Gastrocnemius medialis (tissue), 4 donors: Measurements from ENCODE around the gene SLC12A6. TPM values are rescaled to one million over a fixed set of nuclear protein-coding genes. Genes with fewer than 3 reads are reported as not detected.
A peak's percentile ranks its signal among the peaks of the same experiment; 100 is the strongest.

Experiments used
- ATAC-seq, 2 donors: fragments of 150-250 bp; one replicate each; pipeline ENCODE4 v1.9.1; 2016
- DNase-seq, 2 donors: peaks; one replicate each; pipeline ENCODE4 v3.0.0-alpha.2; 2019
- H3K27ac ChIP-seq, 4 donors: fragments of 200-600 bp; sonication (generic); 1 replicate in 1 of 4; 2 replicates in 3 of 4; pipeline ENCODE4 v1.5.1; 2016 to 2018; ENCODE audit warnings: mild to moderate bottlenecking in 2 of 4, moderate library complexity in 1 of 4
- H3K27me3 ChIP-seq, 3 donors: fragments of 200-600 bp; sonication (generic) in 2 of 3; 1 replicate in 1 of 3; 2 replicates in 2 of 3; pipeline versions ENCODE4 v1.5.1 to v1.6.0; 2016 to 2019; ENCODE audit warnings: mild to moderate bottlenecking in 1 of 3, moderate library complexity in 1 of 3
- H3K36me3 ChIP-seq, 2 donors: fragments of 200-600 bp; sonication (generic) in 1 of 2; one replicate each; pipeline ENCODE4 v1.5.1; 2017 to 2018
- H3K4me1 ChIP-seq, 2 donors: fragments of 200-600 bp; sonication (generic) in 1 of 2; one replicate each; pipeline ENCODE4 v1.5.1; 2016 to 2017; ENCODE audit warnings: mild to moderate bottlenecking in 2 of 2
- H3K4me3 ChIP-seq, 4 donors: fragments of 200-600 bp; sonication (generic) in 3 of 4; 1 replicate in 1 of 4; 2 replicates in 3 of 4; pipeline ENCODE4 v1.5.1; 2016 to 2019; ENCODE audit warnings: mild to moderate bottlenecking in 2 of 4
- H3K9me3 ChIP-seq, 3 donors: fragments of 200-600 bp; sonication (generic) in 2 of 3; 1 replicate in 1 of 3; 2 replicates in 2 of 3; pipeline ENCODE4 v1.5.1; 2016 to 2019
- CTCF ChIP-seq, 5 experiments: fragments of 450-650 bp in 3 of 5; fragments of 200-600 bp in 2 of 5; sonication (generic) in 2 of 5; IDR thresholded peaks in 4 of 5; conservative IDR thresholded peaks in 1 of 5; 1 replicate in 4 of 5; 2 replicates in 1 of 5; pipeline ENCODE4 v1.5.1; 2016 to 2019; ENCODE audit warnings: antibody characterized with exemption in 5 of 5, mild to moderate bottlenecking in 3 of 5, moderate library complexity in 3 of 5
- POLR2A ChIP-seq, 2 donors: fragments of 450-650 bp; IDR thresholded peaks; one replicate each; pipeline ENCODE4 v1.6.1; 2017; ENCODE audit warnings: antibody characterized with exemption in 2 of 2, mild to moderate bottlenecking in 2 of 2, moderate library complexity in 2 of 2
- in situ Hi-C, 4 donors: fragments of 200-750 bp; cut with MboI; loops; one replicate each; pipeline versions ENCODE4 v1.15.0 to v1.8.0; 2017; ENCODE audit warnings: low sequenced_read_pairs in 4 of 4
- intact Hi-C: fragments of 100-400 bp; cut with DNase I; formaldehyde crosslinking; loops from one replicate; pipeline ENCODE4 v1.15.1; 2023; ENCODE audit warnings: low total_unique reads
- total RNA-seq, 4 donors: library from RNA; depleted of rRNA; stranded (reverse); fragments of >200 nt; gene quantifications; one replicate each; pipeline versions ENCODE4 v1.1.0 to v1.2.3, GENCODE V29; 2016

The SLC12A6 gene
- total RNA-seq, 4 donors from 2014 or later, result 17.3 to 25.4 (median 19.5) TPM

GRCh38 chr15:34334672-34335071 lies 2.9 kb downstream of the SLC12A6 start:
- Histone ChIP-seq H3K9me3 (no peaks in the 10 kb centered on the region), H3K27ac (peak overlapping the region; percentile 66 to 93 (median 91)), H3K27me3 (no peaks in the 10 kb centered on the region), H3K4me1 (peaks cover 31 to 34% of the 10 kb centered on the region in 2 donors), H3K36me3 (peaks cover 0 to 5% of the 10 kb centered on the region in 2 donors), H3K4me3 (peak overlapping the region in 3 of 4 donors; percentile 10 to 85 (median 38))
- ATAC-seq (no peak), DNase-seq (no peak)
- intact Hi-C loops (loop anchor here (5.0 kb wide), 2 partner anchors 107 to 232 kb away; partner anchors contain the start of genes EMC4, EMC7 and PGBD4), in situ Hi-C loops (loop anchor here in 1 of 4 donors (10.0 kb wide), 1 partner anchor 230 kb away; the partner anchor contains the start of genes EMC7 and PGBD4)
- TF ChIP-seq POLR2A (IDR thresholded peaks at IDR 0.05) (no peak), CTCF (IDR thresholded peaks at IDR 0.05 in 4 of 5, conservative IDR thresholded peaks at IDR 0.05 in 1 of 5) (no peak)

GRCh38 chr15:34332553-34333120 lies 4.9 kb downstream of the SLC12A6 start:
- DNase-seq, result no peak
- TF ChIP-seq CTCF (IDR thresholded peaks at IDR 0.05 in 4 of 5, conservative IDR thresholded peaks at IDR 0.05 in 1 of 5) (no peak), POLR2A (IDR thresholded peaks at IDR 0.05) (no peak)
- Histone ChIP-seq H3K9me3 (no peaks in the 10 kb centered on the region), H3K4me3 (no peak overlapping the region), H3K4me1 (peaks cover 23 to 32% of the 10 kb centered on the region in 2 donors), H3K36me3 (no peaks in the 10 kb centered on the region), H3K27me3 (no peaks in the 10 kb centered on the region), H3K27ac (no peak overlapping the region)
- ATAC-seq, result no peak
- in situ Hi-C loops, result loop anchor here in 1 of 4 donors (10.0 kb wide), 1 partner anchor 228 kb away; the partner anchor contains the start of genes EMC7 and PGBD4
- intact Hi-C loops, result no loop called here

GRCh38 chr15:34331809-34332208 lies 5.8 kb downstream of the SLC12A6 start:
- no peak for TF ChIP-seq CTCF (IDR thresholded peaks at IDR 0.05 in 4 of 5, conservative IDR thresholded peaks at IDR 0.05 in 1 of 5)
- no peak for TF ChIP-seq POLR2A (IDR thresholded peaks at IDR 0.05)
- Histone ChIP-seq H3K27ac (no peak overlapping the region), H3K4me3 (no peak overlapping the region), H3K4me1 (peaks cover 21 to 30% of the 10 kb centered on the region in 2 donors), H3K9me3 (no peaks in the 10 kb centered on the region), H3K27me3 (no peaks in the 10 kb centered on the region), H3K36me3 (no peaks in the 10 kb centered on the region)
- in situ Hi-C loops (loop anchor here in 1 of 4 donors (10.0 kb wide), 1 partner anchor 227 kb away; the partner anchor contains the start of genes EMC7 and PGBD4), intact Hi-C loops (no loop called here)
- ATAC-seq, result no peak
- no peak for DNase-seq

- DNase-seq (no peak), ATAC-seq (no peak)
- Histone ChIP-seq H3K9me3 (no peaks in the 10 kb centered on the region), H3K36me3 (no peaks in the 10 kb centered on the region), H3K27me3 (no peaks in the 10 kb centered on the region), H3K27ac (no peak overlapping the region), H3K4me3 (no peak overlapping the region), H3K4me1 (peaks cover 20 to 24% of the 10 kb centered on the region in 2 donors)
- in situ Hi-C loops (loop anchor here in 1 of 4 donors (10.0 kb wide), 1 partner anchor 225 kb away; the partner anchor contains the start of genes EMC7 and PGBD4), intact Hi-C loops (no loop called here)
- no peak for TF ChIP-seq CTCF (IDR thresholded peaks at IDR 0.05 in 4 of 5, conservative IDR thresholded peaks at IDR 0.05 in 1 of 5)
These were observed 7.3 kb downstream of the SLC12A6 start for GRCh38 chr15:34330279-34330678.
